NCI-H1930 (cell line): ENCODE measurements around the gene LEMD1.

Source experiments
- DNase-seq, 2 experiments: peaks; one replicate each; lab custom pipeline; 2025; lab: John Stamatoyannopoulos, UW

Gene LEMD1

GRCh38 chr1:205421798-205422197 is at the start of gene LEMD1:
TSS of gene LEMD1 (minus strand) at chr1:205422056. CDS start at chr1:205420536, 1,520 bp downstream.
- no peak for DNase-seq

GRCh38 chr1:205470131-205470530 is 48.3 kb upstream of the LEMD1 start:
- no peak for DNase-seq

GRCh38 chr1:205466595-205467220 is 44.9 kb upstream of the LEMD1 start:
- no peak for DNase-seq

GRCh38 chr1:205465392-205465791 is 43.5 kb upstream of the LEMD1 start:
- no peak for DNase-seq

- no peak for DNase-seq
These were observed 37.1 kb upstream of the LEMD1 start for GRCh38 chr1:205458777-205459566.

GRCh38 chr1:205456868-205457745 is 35.3 kb upstream of the LEMD1 start:
- peak; percentile 39 to 45 for DNase-seq

GRCh38 chr1:205456383-205456867 is 34.6 kb upstream of the LEMD1 start:
- peak in 1 of 2 experiments; percentile 7 for DNase-seq

- DNase-seq = no peak
These were observed 33.9 kb upstream of the LEMD1 start, which contains the start of gene BLACAT1 for GRCh38 chr1:205455581-205456382. TSS of gene BLACAT1 (minus strand) at chr1:205456045.

- DNase-seq = no peak
These were observed 33.1 kb upstream of the LEMD1 start for GRCh38 chr1:205454903-205455335.

GRCh38 chr1:205453466-205453865 is 31.6 kb upstream of the LEMD1 start:
- DNase-seq = no peak

- no peak for DNase-seq
These were observed 31.1 kb upstream of the LEMD1 start for GRCh38 chr1:205452933-205453332.

GRCh38 chr1:205452364-205452763 is 30.5 kb upstream of the LEMD1 start:
- DNase-seq = no peak

GRCh38 chr1:205451759-205452164 is 29.9 kb upstream of the LEMD1 start:
- no peak for DNase-seq

GRCh38 chr1:205451202-205451601 is 29.3 kb upstream of the LEMD1 start:
- no peak for DNase-seq

- DNase-seq = no peak
These were observed 28.6 kb upstream of the LEMD1 start for GRCh38 chr1:205450448-205450847.

- no peak for DNase-seq
These were observed 28.0 kb upstream of the LEMD1 start for GRCh38 chr1:205449750-205450443.

- DNase-seq = no peak
These were observed 27.4 kb upstream of the LEMD1 start for GRCh38 chr1:205449254-205449749.

GRCh38 chr1:205448540-205449253 is 26.8 kb upstream of the LEMD1 start:
- DNase-seq = no peak

GRCh38 chr1:205447457-205448341 is 25.8 kb upstream of the LEMD1 start:
- DNase-seq = no peak
